NCI-H128 (cell line): ENCODE data around the gene GTPBP4.
A peak's percentile ranks its signal among the peaks of the same experiment; 100 is the strongest.

ENCODE experiments used
- DNase-seq: peaks from one replicate; lab custom pipeline; 2025; ENCODE audit not compliant: unreplicated experiment; lab: John Stamatoyannopoulos, UW

The GTPBP4 gene

DNA sequence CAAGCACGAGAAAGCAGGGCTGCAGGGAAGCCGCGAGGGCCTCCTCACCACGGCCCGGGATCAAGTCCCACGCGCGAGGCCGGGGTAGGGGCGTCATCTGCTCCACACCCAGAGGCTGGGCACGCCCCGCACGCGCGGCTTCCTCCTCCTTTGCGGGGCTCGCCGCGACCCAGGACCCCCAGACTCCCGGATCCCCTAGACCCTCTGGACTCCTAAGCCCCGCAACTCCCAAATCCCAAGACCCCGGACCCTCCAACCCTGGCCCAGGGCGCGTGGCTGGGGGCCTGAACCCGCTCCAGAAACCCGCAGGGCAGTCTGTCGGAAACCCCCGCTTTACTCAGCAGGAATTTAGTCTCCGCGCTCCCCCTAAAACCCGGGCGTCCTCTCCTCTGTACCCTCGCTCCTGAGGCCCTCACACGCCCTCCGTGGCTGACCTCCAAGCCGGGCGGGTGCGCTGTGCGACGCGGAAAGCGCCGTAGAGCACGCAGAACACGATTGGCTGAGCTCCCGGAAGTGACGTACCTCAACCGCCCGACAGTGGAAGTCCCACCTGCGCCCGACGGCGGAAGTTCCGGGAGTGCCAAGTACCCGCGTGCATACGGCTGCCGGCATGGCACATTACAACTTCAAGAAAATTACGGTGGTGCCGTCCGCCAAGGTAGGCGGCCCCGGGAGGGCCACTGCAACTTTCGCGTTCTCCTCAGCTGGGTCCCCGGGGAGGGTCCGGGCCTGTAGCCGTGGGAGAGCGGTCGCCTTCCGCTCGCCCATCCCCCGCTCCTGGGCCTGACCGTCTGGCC is at the start of gene GTPBP4:
Gene GTPBP4 (plus strand): TSS at position 565 of the 797 bp plus-strand sequence. CDS start 46 bp downstream, at position 611.
- peak; percentile 88 for DNase-seq

GRCh38 chr10:938941-939678 is 49.1 kb upstream of the GTPBP4 start:
- DNase-seq: no peak

- DNase-seq: no peak
Measured at GRCh38 chr10:943334-944033, 44.8 kb upstream of the GTPBP4 start.

- no peak for DNase-seq
Measured at GRCh38 chr10:944034-944831, 44.0 kb upstream of the GTPBP4 start.

- no peak for DNase-seq
Measured at GRCh38 chr10:945778-946177, 42.5 kb upstream of the GTPBP4 start.

GRCh38 chr10:947051-947450 is 41.2 kb upstream of the GTPBP4 start:
- DNase-seq: no peak

DNA sequence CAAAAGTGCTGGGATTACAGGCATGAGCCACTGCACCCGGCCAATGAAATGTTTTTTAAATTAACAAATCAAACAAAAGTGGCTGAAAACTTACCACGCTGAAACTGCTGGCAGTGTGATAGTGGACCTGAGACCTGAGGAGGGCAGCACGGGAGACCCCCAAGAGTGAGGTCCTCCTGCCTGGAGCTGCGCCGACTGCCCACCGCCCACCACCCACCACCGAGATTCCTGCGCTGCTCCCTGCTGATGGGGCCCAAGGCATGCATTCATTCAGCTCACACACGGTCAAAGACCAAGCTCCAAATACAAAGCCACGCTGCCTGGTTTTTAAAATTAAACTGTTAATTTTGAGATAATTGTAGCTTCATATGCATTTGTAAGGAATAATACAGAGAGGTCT is 40.4 kb upstream of the GTPBP4 start:
- no peak for DNase-seq

DNA sequence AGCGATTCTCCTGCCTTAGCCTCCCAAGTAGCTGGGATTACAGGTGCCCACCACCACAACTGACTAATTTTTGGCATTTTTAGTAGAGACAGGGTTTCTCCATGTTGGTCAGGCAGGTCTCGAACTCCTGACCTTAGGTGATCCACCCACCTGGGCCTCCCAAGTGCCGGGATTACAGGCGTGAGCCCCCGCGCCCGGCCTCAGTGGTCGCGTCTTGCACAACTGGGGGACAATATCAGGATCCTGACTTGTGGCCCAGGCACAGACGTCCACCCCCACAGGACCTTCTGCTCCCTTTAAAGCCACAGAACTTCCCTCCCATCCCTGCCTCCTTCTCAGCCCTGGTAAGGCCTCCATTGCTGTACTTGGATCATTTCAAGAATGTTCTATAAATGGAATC is 39.9 kb upstream of the GTPBP4 start:
- no peak for DNase-seq

DNA sequence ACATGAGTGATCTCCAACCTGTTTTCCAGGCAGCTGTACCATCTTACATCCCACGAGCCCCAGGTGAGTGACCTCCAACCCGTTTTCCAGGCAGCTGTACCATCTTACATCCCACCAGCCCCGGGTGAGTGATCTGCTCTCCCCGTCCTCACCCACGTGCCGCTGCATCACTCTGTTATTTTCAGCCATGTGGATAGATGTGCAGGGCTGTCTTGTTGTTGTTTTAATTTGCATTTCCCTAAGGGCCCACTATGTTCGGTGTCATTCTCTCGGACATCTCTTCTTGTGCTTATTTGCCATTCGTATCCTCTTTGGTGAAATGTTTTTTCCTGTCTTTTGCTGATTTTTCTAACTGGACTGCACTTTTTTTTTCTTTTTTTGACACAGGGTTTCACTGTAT is 38.8 kb upstream of the GTPBP4 start:
- DNase-seq: no peak

GRCh38 chr10:953836-954235 is 34.4 kb upstream of the GTPBP4 start:
- no peak for DNase-seq

DNA sequence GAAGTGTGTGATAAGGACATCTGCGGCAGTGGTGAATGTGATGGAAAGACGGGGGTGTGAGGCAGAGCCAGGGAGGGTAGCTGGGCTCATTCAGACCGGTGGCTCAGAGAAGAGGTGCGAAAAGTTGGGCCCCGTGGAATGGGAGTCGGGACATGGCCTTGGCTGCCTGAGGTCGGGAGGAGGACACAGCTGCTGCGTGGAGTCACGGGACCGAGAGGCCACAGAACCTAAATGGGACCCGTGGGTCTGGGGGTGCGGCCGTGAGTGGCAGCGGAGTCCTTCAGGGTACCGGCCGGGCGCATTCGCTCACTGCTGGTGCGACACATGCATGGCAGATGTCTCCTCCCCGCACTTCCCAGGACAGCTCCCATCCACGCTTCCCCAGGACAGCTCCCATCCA is 33.8 kb upstream of the GTPBP4 start:
- no peak for DNase-seq

DNA sequence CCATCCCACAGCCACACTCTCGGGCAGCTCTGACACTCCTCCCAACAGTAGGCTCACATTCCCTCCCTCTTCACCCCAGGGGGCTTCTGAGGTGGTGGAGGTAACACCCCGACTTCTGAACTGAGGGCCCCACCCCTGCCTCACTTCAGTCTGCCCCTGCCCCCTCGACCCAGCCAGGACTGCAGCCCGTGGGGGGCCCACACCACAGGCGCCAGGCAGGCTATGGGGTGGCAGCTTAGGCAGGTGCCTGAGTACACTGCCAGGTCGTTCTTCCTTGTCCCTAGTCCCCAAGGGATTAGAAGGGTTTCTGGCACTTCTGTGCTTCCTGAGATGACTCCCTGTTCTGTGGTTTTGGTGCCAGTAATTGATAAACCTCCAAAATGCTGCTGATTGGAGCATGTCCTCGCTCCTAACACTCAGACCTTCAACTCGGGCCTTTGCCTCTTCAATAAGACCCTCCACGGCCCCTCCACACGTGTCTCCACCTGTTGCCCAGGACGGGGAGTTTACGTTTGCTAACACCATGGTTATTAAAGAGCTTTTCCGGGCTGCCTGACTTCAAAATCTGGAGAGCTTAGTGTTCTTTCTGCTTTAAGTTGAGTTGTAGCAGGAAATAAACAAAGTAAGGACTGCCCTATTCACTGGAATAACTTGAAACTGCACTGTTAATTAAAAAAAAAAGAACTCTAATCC is 33.0 kb upstream of the GTPBP4 start:
- no peak for DNase-seq

DNA sequence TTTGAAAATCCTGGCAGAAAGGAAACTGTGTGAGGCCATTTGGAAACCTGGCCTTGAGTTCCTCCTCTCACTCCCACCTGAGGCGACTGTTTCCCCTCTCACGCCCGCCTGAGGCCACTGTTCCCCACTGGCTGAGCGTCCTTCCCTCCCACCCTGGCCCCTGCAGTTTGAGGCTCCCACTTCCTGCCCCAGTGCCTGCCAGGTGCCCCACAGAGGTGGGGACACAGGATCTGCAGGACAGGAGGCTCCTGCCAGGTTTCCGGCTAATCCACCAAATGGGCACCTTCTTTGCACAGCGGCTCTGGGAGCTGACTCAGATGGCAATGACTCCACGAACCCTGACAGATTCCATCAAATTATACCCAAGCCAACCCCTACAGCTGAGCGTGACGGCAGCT is 32.4 kb upstream of the GTPBP4 start:
- no peak for DNase-seq

DNA sequence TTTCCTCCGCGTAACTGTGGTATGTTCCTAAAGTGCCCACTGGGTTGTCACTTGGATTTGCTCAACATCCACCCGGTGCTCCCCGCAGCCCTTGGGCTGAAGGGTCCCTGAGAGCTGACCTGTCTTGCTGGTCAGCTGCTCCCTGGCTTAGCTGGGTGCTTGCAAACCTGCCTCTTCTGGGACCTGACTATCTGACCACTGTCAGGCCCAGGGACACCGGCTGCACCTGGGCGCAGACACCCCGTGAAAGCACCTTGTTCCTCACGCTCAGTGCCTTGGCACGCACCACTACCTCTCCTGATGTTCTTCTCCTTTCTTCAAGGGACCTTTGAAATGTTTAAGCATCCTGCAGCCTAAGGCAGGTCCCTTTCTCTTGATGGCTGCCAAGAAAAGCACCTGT is 30.1 kb upstream of the GTPBP4 start:
- no peak for DNase-seq

DNA sequence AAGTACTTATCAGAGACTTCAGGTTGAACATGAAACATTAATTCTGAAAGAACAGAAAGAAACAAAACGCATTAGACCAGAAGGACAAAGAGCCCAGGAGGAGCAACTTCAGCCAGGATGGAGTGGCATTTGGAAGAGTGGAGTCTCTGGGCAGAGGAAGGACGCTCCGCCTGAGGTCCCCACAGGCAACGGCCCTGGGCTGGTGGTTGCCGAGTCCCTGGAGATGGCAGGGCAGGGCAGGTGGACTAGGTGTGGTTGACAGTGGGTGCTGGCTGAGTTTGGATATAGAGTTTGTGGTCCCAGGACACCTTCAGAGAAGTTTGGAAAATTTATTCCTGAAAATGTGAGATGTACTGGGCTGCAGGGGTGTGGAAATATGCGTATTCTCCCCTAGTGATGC is 29.4 kb upstream of the GTPBP4 start:
- no peak for DNase-seq

DNA sequence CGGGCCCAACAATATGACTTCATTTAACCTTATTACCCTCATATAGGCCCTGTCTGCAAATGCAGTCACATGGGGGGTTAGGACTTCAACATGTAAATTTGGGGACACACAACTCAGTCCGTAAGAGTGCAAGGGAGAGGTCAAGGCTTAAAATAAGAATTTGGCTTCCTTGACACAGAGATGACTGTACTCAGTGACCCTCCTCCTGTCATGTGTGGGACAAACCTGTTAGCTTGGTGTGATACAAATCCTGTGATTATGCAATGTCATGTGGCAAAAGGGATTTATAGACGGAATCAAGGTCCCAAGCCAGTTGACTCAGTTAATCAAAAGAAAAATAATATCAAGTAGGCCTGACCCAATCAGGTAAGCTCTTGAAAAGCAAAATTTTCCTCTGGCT is 25.9 kb upstream of the GTPBP4 start:
- DNase-seq: no peak

DNA sequence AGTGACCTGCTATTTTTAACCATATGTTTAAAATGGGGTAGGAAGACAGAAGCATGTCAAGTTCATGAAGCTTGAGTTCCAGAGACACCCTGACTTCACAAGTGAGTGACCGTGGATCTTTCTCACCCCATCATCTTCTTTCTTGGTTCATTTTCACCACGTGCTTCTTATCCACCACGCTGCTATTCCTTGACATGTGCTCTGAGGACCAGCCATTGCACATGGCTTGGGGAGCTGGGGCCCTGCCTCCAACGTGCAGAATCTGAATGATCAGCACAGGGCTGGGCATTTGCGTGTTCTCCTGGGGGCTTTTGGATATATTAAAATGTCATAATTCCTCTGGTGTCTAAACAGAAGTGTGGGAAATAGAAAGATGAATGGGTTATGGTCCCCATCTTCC is 25.0 kb upstream of the GTPBP4 start:
- DNase-seq: no peak

DNA sequence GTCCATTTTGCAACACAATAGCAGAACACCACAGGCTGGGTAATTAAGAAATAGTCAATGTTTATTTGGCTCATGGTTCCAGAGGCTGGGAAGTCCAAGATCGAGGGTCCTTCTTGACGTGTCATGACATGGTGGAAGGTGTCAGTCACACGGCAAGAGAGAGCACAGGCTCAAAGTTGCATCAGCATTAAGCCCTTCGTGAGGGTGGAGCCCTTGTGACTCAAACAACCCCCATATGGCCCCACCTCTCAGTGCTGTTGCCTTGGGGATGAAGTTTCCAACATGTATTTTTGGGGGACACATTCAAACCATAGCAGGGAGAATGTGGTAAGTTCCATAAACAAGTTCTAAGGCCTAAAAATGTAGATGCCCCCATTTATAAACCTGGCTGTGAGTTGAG is 24.6 kb upstream of the GTPBP4 start:
- no peak for DNase-seq

DNA sequence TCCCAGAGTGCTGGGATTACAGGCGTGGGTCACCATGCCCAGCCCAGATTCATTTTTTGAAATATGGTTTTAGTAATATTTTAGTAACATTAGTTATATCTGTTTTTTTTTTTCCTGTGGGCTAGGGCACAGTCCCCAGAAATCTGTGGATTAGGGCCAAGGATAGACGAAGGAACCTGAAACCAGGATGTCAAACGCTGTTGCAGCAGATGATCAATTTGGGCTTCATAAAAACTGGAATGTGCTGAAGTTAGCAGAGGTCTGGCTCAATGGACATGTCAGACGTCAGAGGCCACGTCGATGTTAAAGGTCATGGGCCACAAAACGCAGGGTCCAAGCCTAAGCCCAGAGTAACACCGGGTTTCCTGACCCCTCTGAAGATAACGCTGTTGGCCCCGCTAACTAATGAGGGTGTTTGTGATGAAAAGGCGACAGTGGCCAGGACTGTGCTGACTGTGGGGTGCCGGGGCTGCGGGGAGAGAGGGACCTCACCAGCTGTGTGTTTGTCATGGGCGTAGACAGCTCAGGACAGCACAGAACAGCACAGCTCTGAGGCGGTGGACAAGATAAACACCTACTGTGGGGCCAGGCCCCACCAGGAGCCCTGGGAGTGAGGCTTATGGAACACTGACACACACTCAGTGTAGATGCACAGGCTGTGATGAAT is 23.8 kb upstream of the GTPBP4 start:
- no peak for DNase-seq

DNA sequence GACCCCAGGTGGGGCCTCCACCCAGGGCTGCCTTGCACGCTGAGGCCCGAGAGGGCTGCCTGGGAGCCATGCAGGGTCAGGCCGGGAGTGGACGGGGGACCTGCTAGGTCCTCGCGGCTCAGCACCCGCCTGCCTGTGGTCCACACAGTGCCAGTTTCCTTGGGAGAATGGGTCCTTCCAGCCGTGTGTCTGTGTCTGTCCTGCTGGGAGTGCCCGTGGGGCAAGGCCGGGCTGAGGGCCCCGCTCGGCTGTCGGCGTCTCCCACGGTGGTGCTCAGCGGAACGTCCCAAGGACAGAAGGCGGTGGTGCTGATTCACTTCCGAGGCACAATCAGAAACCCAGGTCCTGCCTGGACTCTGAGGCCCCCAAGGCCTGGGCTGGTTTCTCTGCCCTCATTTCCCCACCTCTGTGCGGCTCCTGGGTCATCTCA is 23.2 kb upstream of the GTPBP4 start:
- DNase-seq: no peak
